RWPE2 (cell line): ENCODE measurements around the gene DNAJB13.

ENCODE experiments used
- ATAC-seq: fragments of 200-7000 bp; cut with Tn5 transposase; 3 replicates; pipeline ENCODE4 v1.9.1; 2021; ENCODE audit warnings: low read depth
- DNase-seq: peaks from one replicate; pipeline ENCODE4 v3.0.0-alpha.2; 2020; ENCODE audit warnings: low spot score
- H3K27ac ChIP-seq: fragments of 450-650 bp; 2 replicates; pipeline ENCODE4 v1.5.1; 2017; ENCODE audit warnings: mild to moderate bottlenecking; ENCODE audit not compliant: poor library complexity, severe bottlenecking
- H3K27me3 ChIP-seq: fragments of 250-450 bp; sonication (Bioruptor Pico); 2 replicates; pipeline ENCODE4 v1.5.1; 2021; ENCODE audit warnings: mild to moderate bottlenecking, moderate library complexity; ENCODE audit not compliant: insufficient read depth, poor library complexity, severe bottlenecking
- H3K36me3 ChIP-seq: fragments of 250-450 bp; sonication (Bioruptor Pico); 2 replicates; pipeline ENCODE4 v1.5.1; 2020; ENCODE audit warnings: low read depth, mild to moderate bottlenecking, moderate library complexity
- H3K4me1 ChIP-seq: fragments of 250-450 bp; sonication (Bioruptor Pico); 2 replicates; pipeline ENCODE4 v1.5.1; 2021; ENCODE audit warnings: mild to moderate bottlenecking, moderate library complexity; ENCODE audit not compliant: insufficient read depth, poor library complexity, severe bottlenecking
- H3K4me3 ChIP-seq: fragments of 250-450 bp; sonication (Bioruptor Pico); 2 replicates; pipeline ENCODE4 v1.5.1; 2021; ENCODE audit warnings: mild to moderate bottlenecking, moderate library complexity; ENCODE audit not compliant: severe bottlenecking
- H3K9me3 ChIP-seq: fragments of 250-450 bp; sonication (Bioruptor Pico); 2 replicates; pipeline ENCODE4 v1.5.1; 2021; ENCODE audit warnings: mild to moderate bottlenecking, moderate library complexity; ENCODE audit not compliant: severe bottlenecking
- CTCF ChIP-seq: fragments of 450-650 bp; IDR thresholded peaks from one replicate; pipeline ENCODE4 v1.5.1; 2017; ENCODE audit warnings: mild to moderate bottlenecking, moderate library complexity; ENCODE audit not compliant: poor library complexity, severe bottlenecking

Gene DNAJB13

DNA sequence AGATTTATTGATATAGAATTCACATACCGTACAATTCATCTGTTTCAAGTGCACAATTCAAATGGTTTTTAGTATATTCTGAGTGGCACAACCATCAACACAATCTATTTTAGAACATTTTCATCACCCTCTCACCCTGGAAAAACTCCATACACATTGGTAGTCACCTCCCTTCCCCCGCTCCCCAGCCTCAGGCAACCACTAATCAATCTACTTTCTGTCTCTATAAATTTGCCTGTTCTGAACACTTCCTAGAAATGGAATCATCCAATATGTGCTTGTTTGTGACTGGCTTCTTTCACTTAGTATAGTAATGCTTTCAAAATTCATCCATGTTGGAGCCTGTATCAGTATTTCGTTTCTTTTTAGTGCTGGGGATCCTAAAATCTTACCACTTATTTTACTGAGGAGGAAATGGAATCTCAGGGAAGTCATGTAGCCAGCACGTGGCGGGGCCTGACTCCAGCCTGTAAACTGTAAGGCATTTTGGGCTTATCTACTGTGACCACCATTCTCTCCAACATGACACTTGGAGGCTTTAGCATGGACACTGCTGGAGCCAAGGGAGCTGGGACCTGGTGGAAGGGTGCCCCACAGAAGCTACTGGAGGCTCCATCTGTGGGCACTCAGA is 59.0 kb downstream of the DNAJB13 start:
- Histone ChIP-seq H3K4me3 (no peak overlapping the region), H3K27ac (no peak overlapping the region), H3K27me3 (no peaks in the 10 kb centered on the region), H3K36me3 (no peaks in the 10 kb centered on the region), H3K4me1 (no peaks in the 10 kb centered on the region), H3K9me3 (no peaks in the 10 kb centered on the region)
- ATAC-seq (no peak), DNase-seq (no peak)
- no peak for TF ChIP-seq CTCF

- H3K4me3 ChIP-seq = no peak overlapping the region
- DNase-seq (no peak), ATAC-seq (peak; percentile 19; the same call in 2 of the 3 replicates)
- TF ChIP-seq CTCF = no peak
- no peaks in the 10 kb centered on the region for H3K4me1 ChIP-seq
- no peaks in the 10 kb centered on the region for H3K27me3 ChIP-seq
- no peaks in the 10 kb centered on the region for H3K36me3 ChIP-seq
- no peaks in the 10 kb centered on the region for H3K9me3 ChIP-seq
- no peak overlapping the region for H3K27ac ChIP-seq
Observed at GRCh38 chr11:74010306-74011300, 59.8 kb downstream of the DNAJB13 start.

- no peak overlapping the region for H3K27ac ChIP-seq
- no peak for TF ChIP-seq CTCF
Observed at GRCh38 chr11:74011360-74012073, 60.7 kb downstream of the DNAJB13 start.

GRCh38 chr11:74012074-74012809 is 61.4 kb downstream of the DNAJB13 start:
- DNase-seq = no peak
- no peak for TF ChIP-seq CTCF
- no peaks in the 10 kb centered on the region for H3K4me1 ChIP-seq
- no peak overlapping the region for H3K27ac ChIP-seq
- H3K4me3 ChIP-seq = no peak overlapping the region
- ATAC-seq = no peak
- no peaks in the 10 kb centered on the region for H3K36me3 ChIP-seq
- no peaks in the 10 kb centered on the region for H3K27me3 ChIP-seq
- H3K9me3 ChIP-seq = no peaks in the 10 kb centered on the region

More at GRCh38 chr11:74011360-74012073, 60.7 kb downstream of the DNAJB13 start:
- no peaks in the 10 kb centered on the region for H3K36me3 ChIP-seq
- DNase-seq = no peak
- H3K4me1 ChIP-seq = no peaks in the 10 kb centered on the region
- H3K9me3 ChIP-seq = no peaks in the 10 kb centered on the region
- no peaks in the 10 kb centered on the region for H3K27me3 ChIP-seq
- ATAC-seq = no peak
- H3K4me3 ChIP-seq = no peak overlapping the region
